ENCODE results near the gene NANS. TPM values are rescaled to one million over a fixed set of nuclear protein-coding genes. Genes with fewer than 3 reads are reported as not detected.
"Not testable (repeated sequence)": the region's sequence is repeated elsewhere in the genome, so short reads cannot be mapped to it uniquely, and the experiment has no call there.

NANS gene
- total RNA-seq, 2 experiments from 2014 or later: 46.1 to 47.3 TPM

DNA sequence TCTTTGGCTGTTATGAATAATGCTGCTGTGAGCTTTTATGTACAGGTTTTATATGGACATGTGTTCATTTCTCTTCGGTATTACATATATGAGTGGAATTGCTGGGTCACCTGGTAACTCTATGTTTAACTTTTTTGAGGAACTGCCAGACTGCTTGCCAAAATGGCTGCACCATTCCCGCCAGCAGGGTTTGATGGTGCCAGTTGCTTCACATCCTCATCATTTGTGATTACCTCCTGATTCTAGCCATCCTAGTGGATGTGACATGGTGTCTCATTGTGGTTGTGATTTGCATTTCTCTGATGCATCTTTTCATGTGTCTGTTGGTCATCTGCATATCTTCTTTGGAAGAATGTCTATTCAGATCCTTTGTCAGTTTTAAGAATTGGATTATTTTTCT is 10.7 kb downstream of the NANS start:
- Mint-ChIP-seq H3K4me3 (no peak overlapping the region), H3K27me3 (no peaks in the 10 kb centered on the region), H3K9me3 (no peaks in the 10 kb centered on the region), H3K36me3 (ENCODE audit: low read depth) (peaks cover 45% of the 10 kb centered on the region), H3K4me1 (peaks cover 32% of the 10 kb centered on the region), H3K27ac (no peak overlapping the region)
- DNase-seq: no peak
- ChIA-PET POLR2A (no interaction called here), CTCF (interaction anchor here (0.8 kb wide), 1 partner anchor 144 kb away, joined by 3 read pairs; the partner anchor contains the start of gene TRMO)

DNA sequence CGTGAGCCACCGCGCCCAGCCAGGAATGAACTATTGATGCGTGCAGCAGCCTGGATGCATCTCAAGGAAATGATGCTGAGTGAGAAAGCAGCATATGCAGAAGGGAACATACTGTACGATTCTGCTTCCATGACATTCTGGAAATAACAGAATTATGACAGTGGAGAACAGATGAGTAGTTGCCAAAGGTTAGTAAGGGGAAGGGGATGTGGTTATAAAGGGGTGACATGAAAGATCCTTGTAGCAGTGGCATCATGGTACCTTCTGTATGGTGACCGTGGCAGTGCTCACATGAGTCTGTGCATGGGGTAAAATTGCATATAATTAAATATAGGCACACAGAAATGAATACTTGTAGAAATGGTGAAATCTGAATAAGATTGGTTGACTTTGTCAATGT is 13.0 kb downstream of the NANS start:
- no peak for DNase-seq
- ChIA-PET POLR2A (no interaction called here), CTCF (interaction anchor here (1.5 kb wide), 1 partner anchor 32 kb away, joined by 4 read pairs; no protein-coding TSS in a partner anchor)
- H3K27me3 Mint-ChIP-seq: no peaks in the 10 kb centered on the region
- peaks cover 21% of the 10 kb centered on the region for H3K4me1 Mint-ChIP-seq
- no peak overlapping the region for H3K27ac Mint-ChIP-seq
- H3K4me3 Mint-ChIP-seq: no peak overlapping the region
- H3K9me3 Mint-ChIP-seq: no peaks in the 10 kb centered on the region
- peaks cover 31% of the 10 kb centered on the region for H3K36me3 Mint-ChIP-seq (ENCODE audit: low read depth)

DNA sequence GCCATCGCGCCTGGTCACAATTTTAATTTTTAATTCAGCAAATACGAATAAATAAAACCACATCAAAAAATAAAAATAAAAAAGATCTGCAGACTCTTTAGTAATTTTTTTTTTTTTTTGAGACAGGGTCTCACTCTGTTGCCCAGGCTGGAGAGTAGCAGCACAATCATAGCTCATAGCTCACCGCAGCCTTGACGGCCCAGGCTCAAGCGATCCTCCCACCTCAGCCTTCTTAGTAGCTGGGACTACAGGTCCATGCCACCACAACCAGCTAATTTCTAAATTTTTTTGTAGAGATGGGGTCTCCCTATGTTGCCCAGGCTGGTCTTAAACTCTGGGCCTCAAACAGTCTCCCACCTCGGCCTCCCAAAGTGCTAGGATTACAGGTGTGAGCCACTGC is 14.2 kb downstream of the NANS start:
- peaks cover 32% of the 10 kb centered on the region for H3K4me1 Mint-ChIP-seq
- POLR2A ChIA-PET: no interaction called here
- H3K27ac Mint-ChIP-seq: no peak overlapping the region
- no peak for DNase-seq
- H3K27me3 Mint-ChIP-seq: no peaks in the 10 kb centered on the region
- peaks cover 24% of the 10 kb centered on the region for H3K36me3 Mint-ChIP-seq (ENCODE audit: low read depth)
- H3K9me3 Mint-ChIP-seq: no peaks in the 10 kb centered on the region
- CTCF ChIA-PET: interaction anchor here (0.6 kb wide), 1 partner anchor 718 kb away, joined by 4 read pairs; no protein-coding TSS in a partner anchor
- no peak overlapping the region for H3K4me3 Mint-ChIP-seq

DNA sequence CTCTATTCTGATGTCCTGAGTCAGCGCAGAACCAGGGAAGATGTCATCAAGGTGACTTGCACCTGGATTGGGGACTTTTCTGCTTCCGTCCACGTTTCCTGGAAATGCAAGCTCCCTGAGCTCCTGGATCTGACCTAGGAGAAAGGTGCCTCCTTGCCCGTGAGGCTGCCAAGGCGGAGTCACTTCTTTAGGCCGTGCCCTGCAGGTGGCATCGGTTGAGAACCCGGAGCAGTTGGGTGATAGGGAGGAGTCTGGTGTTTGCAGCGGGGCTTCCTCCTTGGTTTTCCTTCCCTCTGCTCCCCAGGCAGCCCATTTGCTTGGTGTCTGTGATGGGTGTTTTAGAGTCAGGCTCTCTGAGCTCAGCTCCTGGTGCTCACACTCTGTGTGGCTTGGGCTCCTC is 15.2 kb downstream of the NANS start:
- ChIA-PET CTCF (interaction anchor here (0.5 to 1.4 kb wide), 4 partner anchors 18 to 191 kb away, joined by 4 to 7 read pairs (median 4); no protein-coding TSS in a partner anchor), POLR2A (no interaction called here)
- H3K36me3 Mint-ChIP-seq (ENCODE audit: low read depth): peaks cover 20% of the 10 kb centered on the region
- peaks cover 39% of the 10 kb centered on the region for H3K4me1 Mint-ChIP-seq
- no peak overlapping the region for H3K4me3 Mint-ChIP-seq
- H3K27ac Mint-ChIP-seq: no peak overlapping the region
- no peak for DNase-seq
- H3K9me3 Mint-ChIP-seq: no peaks in the 10 kb centered on the region
- no peaks in the 10 kb centered on the region for H3K27me3 Mint-ChIP-seq

DNA sequence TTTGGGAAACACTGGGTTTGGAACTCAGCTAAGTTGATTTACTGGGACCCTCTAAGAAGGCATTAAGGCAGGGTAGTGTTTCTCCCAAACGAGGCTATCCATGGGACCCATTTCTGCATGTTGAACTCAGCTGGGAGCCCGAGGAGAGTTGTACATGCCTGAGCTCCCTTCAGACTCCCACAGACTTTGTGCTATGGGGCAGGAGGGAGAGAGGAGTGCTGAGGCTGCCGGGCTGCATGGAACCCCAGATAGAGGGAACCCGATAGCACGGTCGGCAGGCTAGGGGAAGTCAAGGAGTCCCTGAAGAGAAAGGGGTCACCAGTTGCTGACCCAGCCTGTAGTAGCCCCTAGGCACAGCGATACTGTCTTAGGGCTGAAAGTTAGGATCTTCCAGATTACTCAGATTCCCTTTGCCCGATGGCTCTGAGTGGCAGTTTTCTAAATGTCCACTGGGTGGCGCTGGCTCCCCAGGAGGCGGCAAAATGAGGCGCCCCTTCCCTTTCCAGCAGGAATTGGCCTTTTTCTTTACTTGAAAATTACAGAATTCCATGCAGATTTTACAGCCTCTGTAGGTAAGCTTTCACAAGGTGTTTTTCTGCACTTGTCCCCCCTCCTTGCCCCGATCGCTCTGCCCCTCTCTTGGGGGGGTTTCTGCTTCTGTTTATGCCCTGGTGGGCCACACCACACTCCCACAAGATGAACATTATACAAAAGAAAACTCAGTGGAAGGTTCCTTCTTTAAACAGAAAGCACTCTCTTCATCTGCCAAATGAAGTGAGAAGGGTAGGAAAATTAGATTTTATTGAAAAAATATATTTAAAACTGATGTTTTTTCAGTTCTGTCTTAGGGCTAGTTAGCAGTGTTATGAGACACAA is 17.8 kb downstream of the NANS start:
- H3K4me3 Mint-ChIP-seq: no peak overlapping the region
- H3K27ac Mint-ChIP-seq: peak overlapping the region; percentile 93
- CTCF ChIA-PET: interaction anchor here (0.6 to 2.9 kb wide), 21 partner anchors 7 to 189 kb away, joined by 3 to 34 read pairs (median 3); partner anchors contain the start of genes TBC1D2 and TRIM14
- no peaks in the 10 kb centered on the region for H3K9me3 Mint-ChIP-seq
- H3K4me1 Mint-ChIP-seq: peaks cover 47% of the 10 kb centered on the region
- peaks cover 28% of the 10 kb centered on the region for H3K36me3 Mint-ChIP-seq (ENCODE audit: low read depth)
- peak; percentile 73 for DNase-seq
- no peaks in the 10 kb centered on the region for H3K27me3 Mint-ChIP-seq
- POLR2A ChIA-PET: interaction anchor here (0.8 to 3.2 kb wide), 6 partner anchors 18 to 189 kb away, joined by 3 to 9 read pairs (median 4); partner anchors contain the start of genes NANS and TRIM14

DNA sequence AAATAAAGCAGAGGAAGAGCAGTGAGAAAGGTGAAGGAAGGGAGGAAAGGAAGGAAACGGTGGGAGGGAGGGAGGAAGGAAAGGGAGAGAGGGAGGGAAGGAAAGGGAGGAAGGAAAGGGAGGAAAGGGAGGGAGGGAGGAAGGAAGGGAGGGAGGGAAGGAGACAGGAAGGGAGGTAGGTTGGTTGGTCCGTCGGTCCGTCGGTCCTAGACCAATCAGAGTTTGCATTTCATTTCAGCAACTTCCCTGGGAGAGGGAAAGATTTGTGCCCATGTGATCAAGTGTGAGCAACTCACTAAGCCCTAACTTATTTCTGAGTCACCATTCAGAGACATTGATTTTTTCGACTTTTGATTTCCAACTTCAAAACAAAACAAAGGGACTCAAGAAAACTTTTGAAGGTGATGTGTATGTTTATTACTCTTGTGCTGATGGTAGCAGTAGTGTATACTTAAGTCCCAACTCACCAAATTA is 18.8 kb downstream of the NANS start:
- Mint-ChIP-seq H3K9me3 (no peaks in the 10 kb centered on the region), H3K27me3 (no peaks in the 10 kb centered on the region), H3K4me3 (peak overlapping the region; percentile 30), H3K27ac (peak overlapping the region; percentile 93), H3K36me3 (ENCODE audit: low read depth) (peaks cover 36% of the 10 kb centered on the region), H3K4me1 (peaks cover 44% of the 10 kb centered on the region)
- ChIA-PET CTCF (interaction anchor here (0.6 to 2.9 kb wide), 10 partner anchors 18 to 188 kb away, joined by 3 to 34 read pairs (median 3); partner anchors contain the start of genes TBC1D2 and TRIM14), POLR2A (interaction anchor here (0.9 to 3.2 kb wide), 3 partner anchors 19 to 180 kb away, joined by 3 to 9 read pairs (median 4); partner anchors contain the start of genes NANS, TBC1D2 and TRIM14)
- peak; percentile 25 for DNase-seq

DNA sequence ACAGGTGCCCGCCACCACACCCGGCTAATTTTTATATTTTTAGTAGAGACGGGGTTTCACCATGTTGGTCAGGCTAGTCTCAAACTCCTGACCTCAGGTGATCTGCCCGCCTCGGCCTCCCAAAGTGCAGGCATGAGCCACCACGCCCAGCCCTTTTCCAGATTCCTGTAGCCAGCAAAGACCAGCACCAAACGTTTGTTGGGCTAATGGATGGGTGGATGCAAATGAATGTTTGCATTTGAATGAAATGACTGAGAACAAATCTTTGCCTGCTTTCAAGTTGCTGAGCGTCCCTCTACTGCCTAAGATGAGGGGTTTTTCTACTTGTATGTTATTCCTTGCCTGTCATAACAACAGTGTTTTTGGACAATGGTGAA is 20.0 kb downstream of the NANS start:
- CTCF ChIA-PET: interaction anchor here (1.0 to 1.9 kb wide), 2 partner anchors 17 to 42 kb away, joined by 4 to 6 read pairs; no protein-coding TSS in a partner anchor
- peaks cover 44% of the 10 kb centered on the region for H3K36me3 Mint-ChIP-seq (ENCODE audit: low read depth)
- POLR2A ChIA-PET: interaction anchor here (1.0 to 1.7 kb wide), 6 partner anchors 10 to 179 kb away, joined by 3 to 5 read pairs (median 4); partner anchors contain the start of gene TBC1D2
- peak overlapping the region; percentile 93 for H3K27ac Mint-ChIP-seq
- H3K4me1 Mint-ChIP-seq: peaks cover 52% of the 10 kb centered on the region
- not testable (repeated sequence) for H3K9me3 Mint-ChIP-seq, H3K4me3 Mint-ChIP-seq, H3K27me3 Mint-ChIP-seq, DNase-seq

DNA sequence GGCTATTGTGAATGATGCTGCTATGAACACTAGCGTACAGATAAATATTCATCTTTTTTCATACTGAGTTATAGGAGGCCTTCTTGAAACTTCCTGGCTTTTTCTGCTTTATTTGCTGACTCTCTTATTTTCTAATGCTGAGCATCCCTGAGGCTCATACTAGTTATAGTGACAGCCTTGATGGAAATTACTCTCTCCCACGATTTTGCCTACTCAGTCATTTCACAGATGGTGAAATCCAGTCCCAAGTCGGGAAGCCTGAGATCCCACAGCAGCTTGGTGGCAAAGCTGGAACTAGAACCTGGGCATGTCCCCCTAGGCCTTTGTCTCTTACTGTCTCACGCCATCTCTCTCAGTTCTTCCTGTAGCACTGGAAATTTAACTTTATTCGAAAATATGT is 22.4 kb downstream of the NANS start:
- no peak for DNase-seq
- CTCF ChIA-PET: interaction anchor here (0.6 to 1.0 kb wide), 3 partner anchors 23 to 175 kb away, joined by 3 to 4 read pairs (median 3); partner anchors contain the start of gene TRIM14
- Mint-ChIP-seq H3K27me3 (no peaks in the 10 kb centered on the region), H3K27ac (peak overlapping the region; percentile 49), H3K36me3 (ENCODE audit: low read depth) (peaks cover 67% of the 10 kb centered on the region), H3K9me3 (no peaks in the 10 kb centered on the region), H3K4me1 (peaks cover 72% of the 10 kb centered on the region), H3K4me3 (no peak overlapping the region)
- POLR2A ChIA-PET: interaction anchor here (0.7 to 2.4 kb wide), 4 partner anchors 19 to 308 kb away, joined by 3 to 8 read pairs (median 4); no protein-coding TSS in a partner anchor

DNA sequence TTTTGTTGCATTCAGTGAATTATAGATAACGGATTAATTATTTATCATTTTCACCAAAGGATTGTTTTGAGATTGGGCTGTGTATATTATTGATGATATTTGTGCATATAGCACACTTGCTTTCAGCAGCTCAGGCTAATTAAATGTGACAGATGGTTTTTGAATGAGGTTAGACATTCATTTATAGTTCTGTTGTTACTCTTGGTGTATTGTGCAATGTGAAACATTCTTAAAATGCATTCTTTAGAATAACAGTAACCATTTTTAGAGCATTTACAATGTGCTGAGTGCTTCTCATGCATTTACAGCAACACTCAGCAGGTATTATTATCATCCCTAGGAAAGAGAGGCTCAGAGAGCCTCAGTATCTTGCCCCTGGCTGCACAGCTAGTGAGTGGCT is 23.8 kb downstream of the NANS start:
- Mint-ChIP-seq H3K9me3 (no peaks in the 10 kb centered on the region), H3K4me1 (peaks cover 59% of the 10 kb centered on the region), H3K27me3 (no peaks in the 10 kb centered on the region), H3K36me3 (ENCODE audit: low read depth) (peaks cover 79% of the 10 kb centered on the region), H3K4me3 (no peak overlapping the region), H3K27ac (peak overlapping the region; percentile 26)
- ChIA-PET POLR2A (interaction anchor here (0.7 to 2.4 kb wide), 7 partner anchors 9 to 176 kb away, joined by 3 to 10 read pairs (median 5); no protein-coding TSS in a partner anchor), CTCF (interaction anchor here (1.8 kb wide), 1 partner anchor 38 kb away, joined by 5 read pairs; the partner anchor contains the start of gene TRIM14)
- DNase-seq: no peak

DNA sequence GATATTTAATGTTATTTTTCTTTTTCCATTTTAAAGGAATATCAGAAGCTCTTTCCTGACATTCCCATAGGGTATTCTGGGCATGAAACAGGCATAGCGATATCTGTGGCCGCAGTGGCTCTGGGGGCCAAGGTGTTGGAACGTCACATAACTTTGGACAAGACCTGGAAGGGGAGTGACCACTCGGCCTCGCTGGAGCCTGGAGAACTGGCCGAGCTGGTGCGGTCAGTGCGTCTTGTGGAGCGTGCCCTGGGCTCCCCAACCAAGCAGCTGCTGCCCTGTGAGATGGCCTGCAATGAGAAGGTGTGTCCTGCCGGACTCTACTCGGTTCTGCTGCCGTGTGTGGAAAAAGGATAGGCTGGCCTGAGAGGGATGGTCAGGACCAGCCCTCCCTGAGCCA is 24.2 kb downstream of the NANS start:
- ChIA-PET CTCF (interaction anchor here (1.8 kb wide), 1 partner anchor 38 kb away, joined by 5 read pairs; the partner anchor contains the start of gene TRIM14), POLR2A (interaction anchor here (0.7 to 2.4 kb wide), 7 partner anchors 9 to 176 kb away, joined by 3 to 10 read pairs (median 5); no protein-coding TSS in a partner anchor)
- Mint-ChIP-seq H3K27ac (no peak overlapping the region), H3K4me1 (peaks cover 54% of the 10 kb centered on the region), H3K4me3 (no peak overlapping the region), H3K36me3 (ENCODE audit: low read depth) (peaks cover 81% of the 10 kb centered on the region), H3K9me3 (no peaks in the 10 kb centered on the region), H3K27me3 (no peaks in the 10 kb centered on the region)
- no peak for DNase-seq

DNA sequence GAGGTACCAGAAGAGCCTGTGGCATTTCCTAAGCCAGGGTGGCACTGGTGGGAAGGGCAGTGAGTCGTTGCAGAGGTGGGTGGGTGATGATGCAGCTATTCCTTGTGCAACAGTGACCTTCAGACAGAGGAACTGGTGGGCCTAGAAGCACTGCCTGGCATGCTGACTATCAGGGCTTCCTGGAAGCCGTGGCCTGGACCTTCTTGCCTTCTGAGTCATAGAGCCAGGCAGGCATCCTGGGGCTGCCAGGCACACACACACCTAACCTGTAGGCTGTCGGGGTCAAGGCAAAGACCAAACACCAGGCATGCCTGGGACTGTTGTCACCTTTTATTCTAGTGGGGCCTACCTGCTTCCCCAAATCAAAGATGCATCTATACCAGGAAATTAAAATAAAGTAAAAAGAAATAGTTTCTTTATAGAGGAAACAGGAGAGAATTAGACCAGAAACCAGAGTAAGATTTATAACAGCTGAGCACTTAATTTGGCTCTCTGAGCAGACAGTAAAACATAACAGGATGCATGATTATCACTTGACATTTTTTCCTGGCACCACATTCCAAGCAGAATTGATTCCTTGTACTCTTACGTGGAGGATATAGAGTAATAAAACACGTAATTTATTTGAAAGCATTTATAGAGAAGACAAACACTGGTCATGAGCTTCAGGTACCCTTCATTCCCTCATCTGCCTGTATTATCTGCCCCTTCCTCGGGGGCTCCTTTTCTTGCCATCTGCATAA is 25.1 kb downstream of the NANS start:
- DNase-seq: peak; percentile 53
- Mint-ChIP-seq H3K27me3 (no peaks in the 10 kb centered on the region), H3K9me3 (no peaks in the 10 kb centered on the region), H3K4me3 (no peak overlapping the region), H3K27ac (peak overlapping the region; percentile 66), H3K4me1 (peaks cover 46% of the 10 kb centered on the region), H3K36me3 (ENCODE audit: low read depth) (peaks cover 83% of the 10 kb centered on the region)
- ChIA-PET CTCF (interaction anchor here (1.0 to 1.8 kb wide), 2 partner anchors 8 to 37 kb away, joined by 3 to 5 read pairs; partner anchors contain the start of gene TRIM14), POLR2A (interaction anchor here (0.8 to 2.4 kb wide), 6 partner anchors 8 to 30 kb away, joined by 4 to 10 read pairs (median 6); no protein-coding TSS in a partner anchor)

DNA sequence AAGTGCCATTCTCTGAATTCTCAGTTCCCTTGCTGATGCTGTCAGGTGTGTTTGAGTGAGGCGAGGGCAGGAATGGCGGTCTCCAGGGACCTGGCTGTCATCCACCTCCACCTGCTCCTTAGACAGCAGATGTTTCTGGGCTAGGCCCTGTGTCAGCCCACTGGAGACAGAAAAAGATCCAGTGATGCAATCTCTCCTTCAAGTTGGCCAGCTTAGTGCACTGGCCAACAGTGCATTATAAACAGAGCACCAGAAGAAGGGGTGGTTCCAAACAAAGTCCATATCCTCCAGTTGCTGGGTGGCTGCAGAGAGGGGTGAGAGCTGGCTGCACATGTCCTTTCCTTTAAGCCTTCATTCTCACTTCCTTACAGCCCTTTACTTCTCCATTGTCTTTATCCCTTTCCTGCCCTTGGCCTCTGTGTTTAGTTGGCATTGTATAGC is 26.5 kb downstream of the NANS start:
- no peak overlapping the region for H3K4me3 Mint-ChIP-seq
- POLR2A ChIA-PET: interaction anchor here (1.1 to 2.1 kb wide), 2 partner anchors 10 to 15 kb away, joined by 3 to 9 read pairs; no protein-coding TSS in a partner anchor

More for the DNA sequence above, 26.5 kb downstream of the NANS start:
- Mint-ChIP-seq H3K9me3 (no peaks in the 10 kb centered on the region), H3K27ac (peak overlapping the region; percentile 66), H3K36me3 (ENCODE audit: low read depth) (peaks cover 78% of the 10 kb centered on the region), H3K27me3 (no peaks in the 10 kb centered on the region), H3K4me1 (peaks cover 39% of the 10 kb centered on the region)
- CTCF ChIA-PET: no interaction called here
- no peak for DNase-seq

Data from activated CD4-positive, alpha-beta memory T cell treated with anti-CD3 and anti-CD28 coated beads, Interleukin-2, amount 10 ng/mL, durations not matched to agents 7 days and 5 days (primary cell).